GM21526 (cell line): ENCODE results near the gene CARMIL3.

Source experiments
- ATAC-seq: cut with Tn5 transposase; IDR thresholded peaks from one replicate; pipeline ENCODE4 v1.9.1; 2021; ENCODE audit warnings: moderate library complexity; ENCODE audit not compliant: unreplicated experiment, low FRiP score

CARMIL3 gene

GRCh38 chr14:24113379-24113800 lies 61.6 kb downstream of the CARMIL3 start:
- no peak for ATAC-seq

- ATAC-seq, result no peak
These were observed 62.2 kb downstream of the CARMIL3 start for GRCh38 chr14:24113801-24114531.

GRCh38 chr14:24114532-24115421 lies 63.0 kb downstream of the CARMIL3 start, which contains the start of the genes DCAF11 and NRL:
TSS of gene DCAF11 (plus strand) at chr14:24114777. CDS start at chr14:24115595, 818 bp downstream.
TSS of gene NRL (minus strand) at chr14:24114949. CDS start at chr14:24082848, 32,101 bp downstream.
- ATAC-seq, result peak; percentile 81

DNA sequence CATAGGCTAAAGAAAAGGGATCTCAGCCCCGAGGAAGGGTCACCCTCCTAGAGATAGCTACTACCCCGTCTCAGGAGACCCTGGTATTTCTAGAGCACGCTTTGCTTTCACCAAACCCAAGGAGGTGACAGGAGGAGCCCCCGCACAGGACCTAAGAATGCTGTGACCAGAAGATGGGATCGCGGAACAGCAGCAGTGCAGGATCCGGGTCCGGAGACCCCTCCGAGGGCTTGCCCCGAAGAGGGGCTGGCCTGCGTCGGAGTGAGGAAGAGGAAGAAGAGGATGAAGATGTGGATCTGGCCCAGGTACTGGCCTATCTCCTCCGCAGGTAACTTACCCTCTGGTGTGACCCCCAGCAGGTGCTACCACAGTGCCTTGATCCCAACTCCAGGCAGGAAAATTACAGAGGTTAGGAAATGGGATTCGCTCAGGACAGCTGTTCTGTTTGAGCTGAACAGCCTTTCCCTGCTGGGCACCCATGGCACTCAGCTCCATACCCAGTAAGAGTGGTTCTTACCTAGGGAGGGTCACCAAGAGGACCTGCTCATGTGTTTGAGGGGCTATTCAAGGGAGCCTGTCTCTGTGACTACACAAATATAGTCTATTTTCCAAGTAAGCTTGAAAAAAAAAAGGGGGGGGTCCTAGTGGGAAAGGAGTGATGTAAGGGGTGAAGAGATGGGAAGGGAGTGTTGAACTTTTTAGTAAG lies 63.8 kb downstream of the CARMIL3 start:
- no peak for ATAC-seq

- ATAC-seq, result no peak
These were observed 64.5 kb downstream of the CARMIL3 start for GRCh38 chr14:24116128-24116814.

GRCh38 chr14:24117179-24117578 lies 65.4 kb downstream of the CARMIL3 start:
- ATAC-seq, result no peak
